NT2/D1 (cell line): ENCODE measurements around the gene OR51E1.

Experiments used
- YY1 ChIP-seq: IDR thresholded peaks from 2 replicates; pipeline ENCODE4 v1.6.1; 2011; ENCODE audit not compliant: insufficient read length, insufficient read depth
- ZNF274 ChIP-seq: IDR thresholded peaks from 2 replicates; pipeline ENCODE4 v1.6.1; 2011; ENCODE audit warnings: mild to moderate bottlenecking, low read depth, low read length

GRCh38 chr11:4636136-4636535 lies 7.6 kb upstream of the OR51E1 start:
- TF ChIP-seq ZNF274 (no peak), YY1 (no peak)
